Spleen (tissue), 11 donors: ENCODE data around the gene LRRC10B. TPM values are rescaled to one million over a fixed set of nuclear protein-coding genes. Genes with fewer than 3 reads are reported as not detected.

Experiments used
- DNase-seq: peaks from one replicate; pipeline ENCODE4 v3.0.0-alpha.2; 2020
- H3K27ac ChIP-seq, 8 donors: fragments of 200-600 bp; sonication (generic) in 7 of 8; 1 replicate in 4 of 8; 2 replicates in 4 of 8; pipeline versions ENCODE4 v1.5.0 to v1.8.0; 2016 to 2021; ENCODE audit warnings: inconsistent platforms in 4 of 8, mild to moderate bottlenecking in 4 of 8, moderate library complexity in 1 of 8
- H3K27me3 ChIP-seq, 7 donors: fragments of 200-600 bp; sonication (generic) in 6 of 7; replicated peaks in 1 of 7; 1 replicate in 4 of 7; 2 replicates in 3 of 7; pipeline versions ENCODE4 v1.5.0 to v1.8.0; 2016 to 2021; ENCODE audit warnings: inconsistent platforms in 3 of 7, mild to moderate bottlenecking in 1 of 7
- H3K36me3 ChIP-seq, 6 donors: fragments of 200-600 bp; sonication (generic) in 5 of 6; 1 replicate in 4 of 6; 2 replicates in 2 of 6; pipeline versions ENCODE4 v1.5.0 to v1.8.0; 2016 to 2021; ENCODE audit warnings: inconsistent platforms in 2 of 6
- H3K4me1 ChIP-seq, 6 donors: fragments of 200-600 bp; sonication (generic) in 5 of 6; 1 replicate in 3 of 6; 2 replicates in 3 of 6; pipeline versions ENCODE4 v1.5.0 to v1.8.0; 2016 to 2021; ENCODE audit warnings: inconsistent platforms in 3 of 6
- H3K4me3 ChIP-seq, 8 donors: fragments of 200-600 bp; sonication (generic) in 7 of 8; 1 replicate in 4 of 8; 2 replicates in 4 of 8; pipeline versions ENCODE4 v1.5.0 to v1.8.0; 2016 to 2021; ENCODE audit warnings: inconsistent platforms in 4 of 8, mild to moderate bottlenecking in 4 of 8, moderate library complexity in 2 of 8
- H3K9me3 ChIP-seq, 8 donors: fragments of 200-600 bp; sonication (generic) in 7 of 8; 1 replicate in 4 of 8; 2 replicates in 4 of 8; pipeline versions ENCODE4 v1.5.0 to v1.8.0; 2016 to 2021; ENCODE audit warnings: inconsistent platforms in 4 of 8
- CTCF ChIP-seq, 11 experiments: fragments of 200-600 bp in 7 of 11; fragments of 450-650 bp in 4 of 11; sonication (generic) in 4 of 11; IDR thresholded peaks in 8 of 11; conservative IDR thresholded peaks in 3 of 11; 1 replicate in 7 of 11; 2 replicates in 4 of 11; pipeline versions ENCODE4 v1.4.0 to v1.8.0; 2016 to 2021; ENCODE audit warnings: antibody characterized with exemption in 11 of 11, inconsistent platforms in 4 of 11, mild to moderate bottlenecking in 1 of 11
- POLR2A ChIP-seq, 3 donors: fragments of 450-650 bp; IDR thresholded peaks; one replicate each; pipeline ENCODE4 v1.5.1; 2017; ENCODE audit warnings: antibody characterized with exemption in 3 of 3, mild to moderate bottlenecking in 1 of 3
- POLR2AphosphoS5 ChIP-seq, 3 donors: sonication (generic); formaldehyde crosslinking; IDR thresholded peaks; one replicate each; pipeline ENCODE4 v1.5.1; 2017; ENCODE audit warnings: antibody characterized with exemption in 3 of 3
- WGBS, 5 donors: extraction: QIAGEN DNeasy Blood & Tissue Kit in 3 of 5; methylation state at CpG; one replicate each; pipeline versions ENCODE4 v1.1.5 to v1.1.7; 2013 to 2018; 5-methylcytosine and 5-hydroxymethylcytosine counted together
- intact Hi-C: fragments of 100-400 bp; cut with DNase I; formaldehyde crosslinking; loops from one replicate; pipeline ENCODE4 v1.15.0; 2023; ENCODE audit warnings: low total_unique reads
- polyA plus RNA-seq, 3 donors: library from polyadenylated mRNA; stranded (reverse); fragments of 200-250 nt; gene quantifications; one replicate each; pipeline ENCODE4 v1.2.1, GENCODE V29; 2013
- total RNA-seq, 7 donors: library from RNA; depleted of rRNA in 3 of 7; stranded (reverse); fragments of >200 nt in 3 of 7; fragmentation: NEBNext Ultra II Directional in 4 of 7; extraction: Animal tissue kit (Norgen Biotek cat#: 25700) in 4 of 7; gene quantifications; one replicate each; pipeline versions ENCODE4 v1.1.0 to v1.2.1, GENCODE V29; 2016 to 2021
- donor health status: healthy with polysubstance abuse.
- donor health status: DM: no; HTN: no; CAD: no; lungs with moderate emphysema.
- donor health status: DM: no; HTN: no; CAD: no.
- donor health status: Bipolar disorder and iron deficiency.
- donor health status: healthy.
- donor health status: DM: no; HTN: no; CAD: no.
- donor health status: DM: yes; HTN: yes; CAD: no.

Gene LRRC10B
- total and polyA plus RNA-seq, 10 donors: 0.27 to 0.82 (median 0.33) TPM; not detected in 4

GRCh38 chr11:61491736-61492395 lies 16.7 kb upstream of the LRRC10B start:
- H3K4me1 ChIP-seq: peaks cover 0 to 29% (median 11%) of the 10 kb centered on the region in 6 donors
- no peak for TF ChIP-seq CTCF (IDR thresholded peaks at IDR 0.05 in 8 of 11, conservative IDR thresholded peaks at IDR 0.05 in 3 of 11)
- TF ChIP-seq POLR2AphosphoS5 (IDR thresholded peaks at IDR 0.05): no peak
- no peak for TF ChIP-seq POLR2A (IDR thresholded peaks at IDR 0.05)
- H3K27ac ChIP-seq: no peak overlapping the region
- no peak overlapping the region for H3K4me3 ChIP-seq
- peaks cover 0 to 3% (median 0%) of the 10 kb centered on the region in 6 donors for H3K36me3 ChIP-seq
- WGBS, 5 donors: 85 to 96% (median 91%) methylated on average over 7 to 12 of the region's 12 CpGs
- H3K27me3 ChIP-seq: no peaks in the 10 kb centered on the region
- H3K9me3 ChIP-seq: no peaks in the 10 kb centered on the region
- DNase-seq: no peak
- intact Hi-C loops: no loop called here

GRCh38 chr11:61494381-61494961 lies 14.1 kb upstream of the LRRC10B start:
- Histone ChIP-seq H3K4me1 (peaks cover 0 to 17% (median 5%) of the 10 kb centered on the region in 6 donors), H3K27ac (peak overlapping the region in 5 of 8 donors; percentile 3 to 43 (median 27)), H3K4me3 (no peak overlapping the region), H3K9me3 (no peaks in the 10 kb centered on the region), H3K27me3 (no peaks in the 10 kb centered on the region), H3K36me3 (no peaks in the 10 kb centered on the region)
- no peak for TF ChIP-seq CTCF (IDR thresholded peaks at IDR 0.05 in 8 of 11, conservative IDR thresholded peaks at IDR 0.05 in 3 of 11)
- peak in 1 of 3 donors; percentile 15 for TF ChIP-seq POLR2AphosphoS5 (IDR thresholded peaks at IDR 0.05)
- TF ChIP-seq POLR2A (IDR thresholded peaks at IDR 0.05): no peak
- WGBS, 5 donors: 54 to 75% (median 65%) methylated on average over 9 of the region's 9 CpGs
- intact Hi-C loops: no loop called here
- DNase-seq: no peak

GRCh38 chr11:61495801-61496601 lies 12.5 kb upstream of the LRRC10B start:
- Histone ChIP-seq H3K4me3 (no peak overlapping the region), H3K4me1 (peaks cover 0 to 11% (median 2%) of the 10 kb centered on the region in 6 donors), H3K27ac (no peak overlapping the region), H3K9me3 (no peaks in the 10 kb centered on the region), H3K27me3 (no peaks in the 10 kb centered on the region), H3K36me3 (no peaks in the 10 kb centered on the region)
- 83 to 87% (median 84%) methylated on average over 20 to 26 of the region's 26 CpGs for WGBS, 5 donors
- intact Hi-C loops: no loop called here
- TF ChIP-seq POLR2AphosphoS5 (IDR thresholded peaks at IDR 0.05): no peak
- no peak for TF ChIP-seq CTCF (IDR thresholded peaks at IDR 0.05 in 8 of 11, conservative IDR thresholded peaks at IDR 0.05 in 3 of 11)
- TF ChIP-seq POLR2A (IDR thresholded peaks at IDR 0.05): no peak
- no peak for DNase-seq
